ENCODE measurements around the gene ICA1.

Gene ICA1

DNA sequence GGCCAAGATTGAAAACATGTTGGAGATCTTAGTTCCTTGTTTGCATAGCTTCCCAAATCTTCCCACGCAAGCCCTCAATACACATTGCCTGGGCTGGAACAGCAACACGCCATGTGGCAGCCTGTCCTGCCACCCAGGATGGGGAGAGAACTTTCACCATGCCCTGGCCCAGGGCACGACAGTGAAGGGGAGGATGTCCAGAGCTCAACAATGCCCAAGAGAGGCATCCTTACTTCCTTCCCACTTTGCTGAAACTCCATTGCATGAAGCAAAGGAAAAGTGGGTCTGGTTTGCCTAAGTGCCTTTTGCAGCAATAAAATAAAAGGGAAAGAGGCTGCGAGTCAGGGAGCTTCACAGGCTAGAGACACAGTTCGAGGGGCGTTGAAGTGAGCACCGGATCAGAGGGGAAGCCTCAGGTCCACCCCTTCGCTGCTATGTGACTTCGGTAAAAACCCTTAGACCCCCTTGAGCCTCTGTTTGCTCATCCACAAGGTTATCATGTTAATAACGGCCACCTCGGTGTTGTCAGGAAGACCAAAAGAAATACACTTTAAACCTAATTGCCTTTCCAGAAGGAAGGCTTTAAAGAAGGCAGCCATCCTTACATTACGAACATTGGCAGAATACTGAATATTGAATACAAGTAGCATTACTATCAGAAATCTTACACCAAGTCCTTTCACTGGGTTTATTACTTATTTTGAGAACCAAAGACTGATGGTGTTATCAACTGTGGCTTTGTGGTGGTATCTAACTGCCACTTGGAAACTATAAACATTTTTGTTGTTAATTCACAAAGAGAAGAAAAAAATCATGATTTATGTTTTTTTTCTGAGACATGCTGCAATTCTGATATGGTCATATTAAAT is 133.3 kb downstream of the ICA1 start:
- no peaks in the 10 kb centered on the region for H3K9me2 ChIP-seq (replicated peaks; ENCODE audit: low read depth, low read length)
- peak overlapping the region; percentile 0 for H3K4me3 ChIP-seq (ENCODE audit: low read length, poor library complexity, severe bottlenecking)
- no peak overlapping the region for H2AFZ ChIP-seq (ENCODE audit: low read length)
- H3K4me2 ChIP-seq (ENCODE audit: low read depth, low read length, poor library complexity, severe bottlenecking): peak overlapping the region; percentile 47
- no peak for TF ChIP-seq EZH2phosphoT487 (IDR thresholded peaks at IDR 0.05; ENCODE audit: borderline replicate concordance)
- TF ChIP-seq, protein P1, sequence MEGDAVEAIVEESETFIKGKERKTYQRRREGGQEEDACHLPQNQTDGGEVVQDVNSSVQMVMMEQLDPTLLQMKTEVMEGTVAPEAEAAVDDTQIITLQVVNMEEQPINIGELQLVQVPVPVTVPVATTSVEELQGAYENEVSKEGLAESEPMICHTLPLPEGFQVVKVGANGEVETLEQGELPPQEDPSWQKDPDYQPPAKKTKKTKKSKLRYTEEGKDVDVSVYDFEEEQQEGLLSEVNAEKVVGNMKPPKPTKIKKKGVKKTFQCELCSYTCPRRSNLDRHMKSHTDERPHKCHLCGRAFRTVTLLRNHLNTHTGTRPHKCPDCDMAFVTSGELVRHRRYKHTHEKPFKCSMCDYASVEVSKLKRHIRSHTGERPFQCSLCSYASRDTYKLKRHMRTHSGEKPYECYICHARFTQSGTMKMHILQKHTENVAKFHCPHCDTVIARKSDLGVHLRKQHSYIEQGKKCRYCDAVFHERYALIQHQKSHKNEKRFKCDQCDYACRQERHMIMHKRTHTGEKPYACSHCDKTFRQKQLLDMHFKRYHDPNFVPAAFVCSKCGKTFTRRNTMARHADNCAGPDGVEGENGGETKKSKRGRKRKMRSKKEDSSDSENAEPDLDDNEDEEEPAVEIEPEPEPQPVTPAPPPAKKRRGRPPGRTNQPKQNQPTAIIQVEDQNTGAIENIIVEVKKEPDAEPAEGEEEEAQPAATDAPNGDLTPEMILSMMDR (conservative IDR thresholded peaks at IDR 0.05; ENCODE audit: low read length): no peak
- no peaks in the 10 kb centered on the region for H3K79me2 ChIP-seq (ENCODE audit: insufficient read depth, low read length)
- H3K36me3 ChIP-seq (ENCODE audit: insufficient read depth, low read length): no peaks in the 10 kb centered on the region
- peaks cover 13% of the 10 kb centered on the region; the same call in 1 of the 2 replicates for H3F3A ChIP-seq (ENCODE audit: low read depth)
- no peaks in the 10 kb centered on the region for H3K9me3 ChIP-seq (ENCODE audit: insufficient read depth, low read depth, low read length)
- peaks cover 87% of the 10 kb centered on the region for H3K4me1 ChIP-seq (ENCODE audit: insufficient read depth, low read length, poor library complexity, severe bottlenecking)
- peak overlapping the region; percentile 50 for H3K9ac ChIP-seq (ENCODE audit: low read depth, low read length, poor library complexity, severe bottlenecking)
- no peaks in the 10 kb centered on the region for H3K27me3 ChIP-seq (ENCODE audit: insufficient read depth, low read length, poor library complexity, severe bottlenecking)
- H4K20me1 ChIP-seq (ENCODE audit: insufficient read depth, low read length, poor library complexity, severe bottlenecking): no peaks in the 10 kb centered on the region

DNA sequence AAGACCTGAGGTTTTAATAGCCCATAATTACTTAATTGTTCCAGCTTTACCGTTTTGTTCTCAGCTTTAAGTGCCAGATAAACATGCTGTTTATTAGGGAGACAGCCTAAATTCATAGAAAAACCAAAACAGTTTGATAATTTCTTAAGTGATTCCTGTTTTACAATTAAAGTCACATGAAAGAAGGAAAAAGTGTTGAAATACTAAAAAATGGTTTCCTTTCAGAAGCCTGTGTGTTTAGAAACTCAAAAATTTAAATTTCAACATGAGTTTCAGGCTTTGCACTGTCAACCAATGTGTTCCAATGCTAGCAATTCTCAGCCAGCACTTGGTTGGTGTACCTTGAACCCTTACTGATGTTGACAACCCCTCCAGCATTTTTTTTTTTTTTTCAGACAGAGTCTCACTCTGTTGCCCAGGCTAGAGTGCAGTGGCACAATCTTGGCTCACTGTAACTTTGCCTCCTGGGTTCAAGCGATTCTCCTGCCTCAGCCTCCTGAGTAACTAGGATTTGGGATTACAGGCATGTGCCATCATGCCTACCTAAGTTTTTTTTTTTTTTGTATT is 135.3 kb downstream of the ICA1 start:
- H3K36me3 ChIP-seq (ENCODE audit: insufficient read depth, low read length): no peaks in the 10 kb centered on the region
- peaks cover 6% of the 10 kb centered on the region; the same call in 1 of the 2 replicates for H3F3A ChIP-seq (ENCODE audit: low read depth)
- no peaks in the 10 kb centered on the region for H3K27me3 ChIP-seq (ENCODE audit: insufficient read depth, low read length, poor library complexity, severe bottlenecking)
- no peaks in the 10 kb centered on the region for H3K9me3 ChIP-seq (ENCODE audit: insufficient read depth, low read depth, low read length)
- H4K20me1 ChIP-seq (ENCODE audit: insufficient read depth, low read length, poor library complexity, severe bottlenecking): no peaks in the 10 kb centered on the region
- no peaks in the 10 kb centered on the region for H3K9me2 ChIP-seq (replicated peaks; ENCODE audit: low read depth, low read length)
- H3K4me3 ChIP-seq (ENCODE audit: low read length, poor library complexity, severe bottlenecking): no peak overlapping the region
- H3K9ac ChIP-seq (ENCODE audit: low read depth, low read length, poor library complexity, severe bottlenecking): peak overlapping the region; percentile 70
- peak overlapping the region; percentile 14; the same call in 1 of the 2 replicates for H2AFZ ChIP-seq (ENCODE audit: low read length)
- no peaks in the 10 kb centered on the region for H3K79me2 ChIP-seq (ENCODE audit: insufficient read depth, low read length)
- H3K4me2 ChIP-seq (ENCODE audit: low read depth, low read length, poor library complexity, severe bottlenecking): peak overlapping the region; percentile 54
- peaks cover 71% of the 10 kb centered on the region for H3K4me1 ChIP-seq (ENCODE audit: insufficient read depth, low read length, poor library complexity, severe bottlenecking)
- TF ChIP-seq, protein P1 (conservative IDR thresholded peaks at IDR 0.05; ENCODE audit: low read length): no peak
- no peak for TF ChIP-seq EZH2phosphoT487 (IDR thresholded peaks at IDR 0.05; ENCODE audit: borderline replicate concordance)

DNA sequence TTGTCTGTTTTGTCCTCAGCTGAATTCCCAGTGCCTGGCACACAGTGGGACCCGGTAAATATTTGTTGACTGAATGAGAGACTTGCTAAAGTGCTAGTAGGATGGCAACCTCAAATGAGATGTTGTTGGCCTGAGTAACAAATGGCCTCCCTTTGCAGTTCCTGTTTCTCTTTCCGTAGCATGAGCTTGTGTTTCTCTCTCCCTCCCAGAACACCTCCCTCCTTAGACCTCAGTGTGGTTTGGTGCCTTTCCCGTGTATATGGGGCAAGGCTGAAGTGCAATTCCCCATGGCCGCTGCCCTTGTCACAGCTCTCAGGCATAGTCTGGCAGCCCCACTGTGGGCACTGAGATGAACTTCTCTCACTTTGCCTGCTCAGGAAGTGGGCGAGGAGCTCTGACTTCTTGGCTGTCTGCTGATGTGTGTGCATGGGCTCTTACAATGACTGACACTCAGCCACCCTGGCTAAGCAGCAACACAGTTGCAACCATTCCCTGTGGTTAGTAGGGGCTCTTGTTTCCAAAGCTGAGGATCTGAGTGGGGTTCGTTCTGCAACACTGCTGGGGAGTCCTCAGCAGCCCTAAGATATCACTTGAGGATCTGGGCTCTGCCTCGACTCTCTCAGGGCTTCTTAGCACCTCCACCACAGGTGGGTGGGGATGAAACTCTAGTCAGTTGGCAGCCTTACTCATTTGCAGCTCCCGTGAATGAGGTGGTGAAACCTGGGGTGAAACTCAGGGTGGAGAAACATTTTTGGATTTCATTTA is 136.1 kb downstream of the ICA1 start:
- H3K4me2 ChIP-seq (ENCODE audit: low read depth, low read length, poor library complexity, severe bottlenecking): peak overlapping the region; percentile 54
- peaks cover 6% of the 10 kb centered on the region; the same call in 1 of the 2 replicates for H3F3A ChIP-seq (ENCODE audit: low read depth)
- no peaks in the 10 kb centered on the region for H3K36me3 ChIP-seq (ENCODE audit: insufficient read depth, low read length)
- peak overlapping the region; percentile 14 for H2AFZ ChIP-seq (ENCODE audit: low read length)
- no peaks in the 10 kb centered on the region for H3K9me2 ChIP-seq (replicated peaks; ENCODE audit: low read depth, low read length)
- no peaks in the 10 kb centered on the region for H3K79me2 ChIP-seq (ENCODE audit: insufficient read depth, low read length)
- H3K27me3 ChIP-seq (ENCODE audit: insufficient read depth, low read length, poor library complexity, severe bottlenecking): no peaks in the 10 kb centered on the region
- H4K20me1 ChIP-seq (ENCODE audit: insufficient read depth, low read length, poor library complexity, severe bottlenecking): no peaks in the 10 kb centered on the region
- peak overlapping the region; percentile 70 for H3K9ac ChIP-seq (ENCODE audit: low read depth, low read length, poor library complexity, severe bottlenecking)
- H3K9me3 ChIP-seq (ENCODE audit: insufficient read depth, low read depth, low read length): no peaks in the 10 kb centered on the region
- H3K4me1 ChIP-seq (ENCODE audit: insufficient read depth, low read length, poor library complexity, severe bottlenecking): peaks cover 70% of the 10 kb centered on the region
- TF ChIP-seq, protein P1 (conservative IDR thresholded peaks at IDR 0.05; ENCODE audit: low read length): peak; percentile 27; the same call in 1 of the 2 replicates
- TF ChIP-seq EZH2phosphoT487 (IDR thresholded peaks at IDR 0.05; ENCODE audit: borderline replicate concordance): no peak
- H3K4me3 ChIP-seq (ENCODE audit: low read length, poor library complexity, severe bottlenecking): peak overlapping the region; percentile 37
